SU-DHL-6 (cell line): ENCODE results near the gene PLEKHJ1.

ENCODE experiments used
- EZH2phosphoT487 ChIP-seq: fragments of 200-600 bp; sonication (generic), shearing (Covaris generic); conservative IDR thresholded peaks from 2 replicates; pipeline ENCODE4 v1.6.1; 2018; ENCODE audit warnings: mild to moderate bottlenecking, antibody characterized with exemption, low read length, moderate library complexity, mixed read lengths
- TF ChIP-seq, protein P1 (sequence below): fragments of 200-600 bp; sonication (generic); IDR thresholded peaks from one replicate; pipeline ENCODE4 v1.5.1; 2017; ENCODE audit warnings: antibody characterized with exemption, mild to moderate bottlenecking, low read length, moderate library complexity; ENCODE audit not compliant: insufficient read depth, poor library complexity, severe bottlenecking

GRCh38 chr19:2255112-2255845 lies 19.1 kb upstream of the PLEKHJ1 start:
- TF ChIP-seq, protein P1, sequence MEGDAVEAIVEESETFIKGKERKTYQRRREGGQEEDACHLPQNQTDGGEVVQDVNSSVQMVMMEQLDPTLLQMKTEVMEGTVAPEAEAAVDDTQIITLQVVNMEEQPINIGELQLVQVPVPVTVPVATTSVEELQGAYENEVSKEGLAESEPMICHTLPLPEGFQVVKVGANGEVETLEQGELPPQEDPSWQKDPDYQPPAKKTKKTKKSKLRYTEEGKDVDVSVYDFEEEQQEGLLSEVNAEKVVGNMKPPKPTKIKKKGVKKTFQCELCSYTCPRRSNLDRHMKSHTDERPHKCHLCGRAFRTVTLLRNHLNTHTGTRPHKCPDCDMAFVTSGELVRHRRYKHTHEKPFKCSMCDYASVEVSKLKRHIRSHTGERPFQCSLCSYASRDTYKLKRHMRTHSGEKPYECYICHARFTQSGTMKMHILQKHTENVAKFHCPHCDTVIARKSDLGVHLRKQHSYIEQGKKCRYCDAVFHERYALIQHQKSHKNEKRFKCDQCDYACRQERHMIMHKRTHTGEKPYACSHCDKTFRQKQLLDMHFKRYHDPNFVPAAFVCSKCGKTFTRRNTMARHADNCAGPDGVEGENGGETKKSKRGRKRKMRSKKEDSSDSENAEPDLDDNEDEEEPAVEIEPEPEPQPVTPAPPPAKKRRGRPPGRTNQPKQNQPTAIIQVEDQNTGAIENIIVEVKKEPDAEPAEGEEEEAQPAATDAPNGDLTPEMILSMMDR = no peak
- no peak for TF ChIP-seq EZH2phosphoT487
